NCI-H2107 (cell line): ENCODE data around the gene MAN1A1.
"Not testable (repeated sequence)": the region's sequence is repeated elsewhere in the genome, so short reads cannot be mapped to it uniquely, and the experiment has no call there.

Experiments
- DNase-seq: peaks from one replicate; lab custom pipeline; 2025; lab: John Stamatoyannopoulos, UW

The MAN1A1 gene

DNA sequence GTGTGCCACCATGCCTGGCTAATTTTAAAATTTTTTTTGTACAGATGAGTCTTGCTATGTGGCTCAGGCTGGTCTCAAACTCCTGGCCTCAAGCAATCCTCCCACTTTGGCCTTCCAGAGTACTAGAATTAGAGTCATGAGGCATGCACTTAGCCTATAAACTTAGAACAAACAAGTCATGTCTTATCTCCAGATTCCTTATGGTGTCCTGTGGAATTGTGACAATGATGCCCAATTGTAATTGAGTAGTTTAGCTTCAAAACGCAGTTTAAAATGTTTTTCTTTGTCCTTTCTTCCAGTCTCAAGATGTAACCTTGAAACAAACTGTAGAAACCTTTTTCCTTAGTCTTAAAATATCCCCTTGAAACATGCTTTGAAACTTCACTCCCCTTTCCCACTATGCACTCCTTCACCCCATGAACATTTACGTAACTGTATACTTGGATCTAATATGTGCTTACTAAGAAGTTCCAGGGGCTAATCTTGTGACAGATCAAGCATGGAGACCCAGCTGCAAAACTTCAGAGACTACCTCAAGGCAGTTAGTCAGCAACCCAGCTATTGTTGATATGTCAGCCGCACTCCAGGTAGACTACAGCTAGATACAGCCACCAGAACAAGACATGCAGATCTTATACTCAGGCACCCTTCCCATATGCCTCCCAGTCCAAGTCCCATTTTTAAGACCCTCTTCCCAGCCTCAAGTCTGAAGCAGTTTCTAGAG, 46.2 kb downstream of the MAN1A1 start:
- no peak for DNase-seq

DNA sequence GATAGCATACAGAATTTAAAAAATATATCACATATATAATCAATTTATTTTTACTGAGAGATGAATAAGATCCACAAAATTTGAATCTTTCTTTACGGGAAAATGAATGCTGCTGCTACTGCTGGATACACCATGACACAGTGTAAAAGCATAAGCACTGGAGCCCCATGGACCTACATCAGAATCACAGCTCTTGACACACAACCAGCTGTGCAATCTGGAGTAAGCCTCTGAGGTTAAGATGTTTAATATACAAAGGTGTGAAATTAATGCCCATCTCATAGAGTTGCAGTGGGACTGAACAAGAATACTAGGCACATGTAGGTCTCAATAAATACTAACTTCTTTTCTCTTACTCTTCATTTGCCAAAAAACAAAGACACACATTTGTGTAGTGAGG, 48.1 kb downstream of the MAN1A1 start:
- DNase-seq: no peak

DNA sequence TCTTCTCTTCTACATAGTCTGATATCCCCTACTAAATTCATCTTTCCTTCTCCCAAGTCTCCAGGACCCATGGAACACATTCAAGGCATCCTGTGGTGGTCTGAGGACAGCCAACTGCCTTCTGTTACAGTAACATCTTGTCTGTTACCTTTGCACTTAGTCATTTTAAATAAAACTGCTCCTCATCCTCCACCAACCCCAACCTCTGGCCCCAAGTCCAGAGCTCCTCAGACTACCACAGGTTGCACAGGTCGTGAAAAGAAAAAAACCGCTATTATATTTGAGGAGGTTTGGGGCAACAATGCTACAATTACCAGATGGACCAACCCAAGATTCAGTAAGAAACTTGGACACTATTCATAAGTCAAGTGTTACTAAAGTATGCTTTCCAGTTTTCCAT, 49.9 kb downstream of the MAN1A1 start:
- no peak for DNase-seq

DNA sequence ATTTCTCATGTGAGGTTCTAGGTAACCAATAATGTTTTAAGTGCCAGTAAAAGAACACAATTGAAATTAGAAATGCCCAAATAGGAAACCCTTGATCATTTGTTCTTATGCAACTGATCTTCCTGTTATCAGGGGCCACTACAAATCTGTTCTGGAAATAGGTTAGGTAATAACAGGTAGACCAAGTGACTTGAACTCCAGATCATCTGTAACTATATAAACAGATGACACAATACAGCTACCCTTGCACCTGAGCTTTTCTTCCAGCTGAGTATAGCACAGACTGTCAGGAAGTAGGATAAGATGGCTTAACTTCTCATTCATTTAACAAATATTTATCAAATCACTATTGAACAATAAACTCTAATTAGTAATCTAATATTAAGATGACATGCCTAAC, 52.5 kb downstream of the MAN1A1 start:
- no peak for DNase-seq

DNA sequence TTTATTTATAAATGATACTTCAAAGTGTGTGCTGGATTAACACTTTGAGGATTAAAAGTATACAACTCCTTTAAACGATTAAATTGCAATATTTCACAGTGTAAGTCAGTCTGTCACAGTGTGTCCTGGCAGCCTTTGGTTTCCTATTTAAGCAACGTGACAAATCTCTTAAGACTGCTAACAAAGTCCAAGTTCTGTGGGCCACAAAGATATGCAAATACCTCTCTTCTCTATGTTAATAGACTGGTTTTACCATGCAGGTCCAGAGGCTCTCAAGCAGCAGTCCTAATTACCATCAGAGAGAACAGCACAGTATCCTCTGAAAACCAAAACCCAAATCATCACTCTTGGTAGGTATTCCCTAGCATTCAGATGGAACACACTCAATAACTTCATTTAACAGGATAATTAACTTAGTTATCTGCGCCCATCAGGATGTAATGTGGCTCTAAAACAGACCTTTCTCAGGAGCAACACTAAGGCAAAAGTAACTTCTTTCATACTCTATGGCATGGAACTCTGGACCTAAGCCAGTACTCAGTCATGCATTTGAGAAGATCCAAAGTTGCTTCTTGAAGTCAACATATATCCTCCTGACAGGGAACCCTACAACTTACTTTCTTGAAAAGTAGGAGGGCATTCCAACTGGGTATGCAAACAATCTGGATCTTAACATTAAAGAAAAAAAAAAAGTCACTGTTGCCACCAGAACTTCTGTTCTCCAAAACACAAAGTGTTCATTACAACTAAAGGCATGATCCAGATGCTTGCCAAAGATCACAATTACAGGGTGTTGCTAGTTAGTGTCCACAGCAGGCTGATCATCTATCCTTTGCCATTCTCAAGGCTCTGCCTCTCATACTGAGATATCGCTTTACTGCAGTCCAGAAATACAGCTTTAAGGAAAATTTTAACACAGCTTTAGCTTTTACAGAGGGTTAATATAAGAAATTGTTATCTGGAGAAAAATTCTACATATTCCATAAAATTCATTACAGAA, 53.2 kb downstream of the MAN1A1 start:
- no peak for DNase-seq

DNA sequence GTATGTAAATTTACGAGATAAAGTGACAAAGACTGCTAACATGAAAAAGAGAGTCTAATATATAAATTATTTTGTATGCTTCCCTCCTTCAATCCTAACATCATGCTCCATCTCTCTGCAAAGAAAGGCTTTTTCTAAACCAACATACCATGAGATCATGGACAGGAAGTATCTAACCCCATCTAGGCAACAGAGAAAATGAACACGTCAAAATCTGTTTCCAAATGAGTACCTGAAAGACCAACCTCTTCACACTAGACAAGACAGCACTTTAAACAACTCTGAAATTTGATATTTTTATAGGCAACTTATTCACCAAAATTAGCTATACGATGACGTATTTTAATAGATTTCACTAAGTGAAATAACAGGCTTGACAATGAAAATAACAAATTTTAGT, 54.6 kb downstream of the MAN1A1 start:
- no peak for DNase-seq

DNA sequence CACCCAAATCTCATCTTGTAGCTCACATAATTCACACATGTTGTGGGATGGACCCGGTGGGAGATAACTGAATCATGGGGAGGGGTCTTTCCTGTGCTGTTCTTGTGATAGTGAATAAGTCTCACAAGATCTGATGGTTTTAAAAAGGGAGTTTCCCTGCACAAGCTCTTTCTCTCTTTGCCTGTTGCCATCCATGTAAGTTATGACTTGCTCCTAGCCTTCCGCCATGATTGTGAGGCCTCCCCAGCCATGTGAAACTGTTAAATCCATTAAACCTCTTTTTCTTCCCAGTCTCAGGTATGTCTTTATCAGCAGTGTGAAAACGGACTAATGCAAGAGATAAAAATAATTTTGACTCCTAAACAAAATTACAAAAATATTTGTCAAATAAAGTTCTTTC, 58.5 kb downstream of the MAN1A1 start:
- DNase-seq: not testable (repeated sequence)

DNA sequence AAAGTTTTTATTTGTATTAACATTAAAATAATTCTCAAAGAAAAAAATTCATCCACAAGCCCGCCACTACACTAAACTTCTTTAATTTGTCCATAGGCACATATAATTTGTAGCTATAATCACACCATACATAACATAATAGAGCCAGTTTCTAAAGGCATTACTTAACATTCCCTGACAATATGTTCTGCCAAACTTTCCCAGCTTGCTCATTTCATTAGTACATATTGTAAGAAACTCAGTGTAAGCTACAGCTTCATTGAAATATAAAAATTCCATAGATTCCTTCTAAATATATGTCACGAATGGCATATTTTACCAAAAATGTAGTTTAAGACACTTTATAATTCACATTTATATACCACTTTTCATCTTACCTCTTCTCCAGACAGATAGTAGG, 59.3 kb downstream of the MAN1A1 start:
- no peak for DNase-seq

DNA sequence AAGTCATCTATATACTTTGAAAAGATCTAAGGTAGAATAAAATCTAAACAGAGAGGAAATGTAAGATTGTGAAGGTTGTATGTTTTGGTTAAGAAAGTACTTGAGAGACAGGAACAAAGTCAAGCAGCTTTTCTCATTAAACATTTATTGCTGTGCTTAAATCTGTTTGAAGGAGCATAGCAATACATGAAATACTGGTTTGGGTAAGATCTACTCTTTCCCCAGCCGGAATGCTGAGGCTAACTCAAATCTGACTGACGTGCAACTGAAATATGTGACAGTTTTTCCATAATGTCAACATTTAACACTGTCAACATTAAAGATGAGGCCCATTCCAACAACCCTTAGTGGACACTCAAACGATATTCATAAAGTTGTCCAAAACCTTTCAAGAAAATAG, 59.9 kb downstream of the MAN1A1 start:
- DNase-seq: no peak

DNA sequence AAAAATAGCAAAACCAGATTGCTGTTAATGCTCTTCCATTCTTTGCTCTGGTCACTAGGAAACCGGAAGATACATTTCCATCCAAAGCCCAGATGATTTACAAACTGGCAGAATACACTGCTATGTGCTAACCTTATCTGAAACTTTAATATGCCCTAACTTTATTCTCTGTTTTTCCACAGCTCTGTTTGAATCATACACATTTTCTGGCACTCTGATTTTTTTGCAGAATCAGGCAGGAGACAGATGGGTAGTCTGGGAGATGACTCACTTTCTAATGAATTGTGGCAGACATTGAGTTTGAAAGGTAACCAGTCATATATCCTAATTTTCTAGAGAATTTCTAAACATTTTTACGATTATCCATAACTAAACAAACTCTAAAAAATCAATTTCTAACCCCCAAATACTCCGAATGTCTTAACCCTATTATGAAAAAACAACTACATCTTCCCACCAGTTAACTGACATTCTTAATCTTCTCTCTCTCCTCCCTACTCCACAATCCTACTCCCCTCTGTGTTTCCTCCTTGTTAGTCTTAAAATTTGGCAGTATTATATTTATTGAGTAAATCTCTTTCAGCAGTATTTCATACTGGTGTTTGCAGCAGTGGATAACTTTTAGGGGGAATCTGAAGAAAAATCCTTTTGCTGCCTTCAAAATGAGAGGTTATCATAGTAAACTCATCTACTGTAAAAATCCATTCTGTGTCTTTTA, 63.5 kb downstream of the MAN1A1 start:
- no peak for DNase-seq

DNA sequence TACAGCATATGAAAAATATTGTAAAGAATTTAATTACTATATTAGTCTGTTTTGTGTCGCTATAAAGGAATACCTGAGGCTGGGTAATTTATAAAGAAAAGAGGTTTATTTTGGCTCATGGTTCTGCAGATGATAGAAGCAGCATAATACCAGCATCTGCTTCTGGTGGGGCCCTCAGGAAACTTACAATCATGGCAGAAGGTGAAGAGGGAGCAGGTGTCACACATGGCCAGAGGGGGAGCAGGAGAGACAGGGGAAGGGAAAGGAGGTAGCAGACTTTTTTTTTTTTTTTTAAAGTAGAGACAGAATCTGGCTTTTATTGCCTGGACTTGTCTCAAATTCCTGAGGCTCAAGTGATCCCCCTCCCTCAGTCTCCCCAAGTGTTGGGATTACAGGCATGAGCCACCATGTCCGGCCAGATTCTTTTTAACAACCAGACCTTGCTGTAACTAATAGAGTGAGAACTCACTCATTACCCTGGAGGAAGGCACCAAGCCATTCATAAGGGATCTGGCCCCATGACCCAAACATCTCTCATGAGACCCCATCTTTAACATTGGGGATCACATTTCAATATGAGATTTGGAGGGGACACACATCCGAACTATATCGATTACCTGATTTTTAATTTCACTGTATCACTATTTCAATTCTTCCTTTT, 64.6 kb downstream of the MAN1A1 start:
- no peak for DNase-seq

DNA sequence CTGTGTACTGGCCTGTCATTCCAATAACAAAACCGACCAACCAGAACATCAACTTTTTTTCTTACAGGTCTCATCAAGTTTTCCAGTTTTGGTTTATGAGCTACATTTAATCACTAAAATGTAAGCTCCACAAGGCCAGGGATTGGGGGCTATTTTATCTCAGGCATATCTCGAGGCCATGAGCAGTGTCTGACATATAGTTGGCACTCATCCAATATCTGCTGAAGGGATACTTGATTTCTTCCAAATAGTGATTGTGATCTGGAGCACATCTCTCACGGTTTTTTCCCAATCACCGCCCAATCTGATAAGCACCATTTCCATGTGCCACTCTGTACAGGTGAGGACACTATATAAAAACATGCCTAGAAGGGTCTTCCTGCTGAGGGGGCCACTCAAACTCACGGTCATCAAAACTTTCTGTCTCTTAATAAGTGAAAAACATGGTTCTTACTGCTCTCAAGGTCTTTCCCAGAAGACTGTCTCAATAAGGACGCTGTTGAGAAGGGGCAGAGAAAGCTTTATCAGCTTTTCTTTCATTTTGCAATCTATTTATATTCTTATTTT, 65.5 kb downstream of the MAN1A1 start:
- no peak for DNase-seq

DNA sequence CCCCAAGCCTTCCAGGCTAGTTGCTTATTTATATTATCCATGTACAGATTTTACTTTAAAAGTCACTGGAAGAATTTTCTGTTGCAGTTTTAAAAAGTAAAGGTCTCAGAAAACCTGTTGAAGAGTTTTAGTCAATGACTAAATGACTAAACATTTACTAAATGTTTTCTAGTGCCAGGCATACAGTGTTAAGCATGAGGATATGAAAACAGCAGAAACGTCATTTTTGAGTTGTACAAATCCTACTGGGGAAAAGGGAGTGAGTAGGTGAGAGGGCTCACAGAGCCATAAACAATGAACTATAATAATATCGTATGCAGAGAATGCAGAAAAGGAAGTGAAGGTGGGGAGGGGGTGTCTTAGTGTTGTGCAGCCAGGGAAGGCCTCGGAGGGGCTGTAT, 66.3 kb downstream of the MAN1A1 start:
- no peak for DNase-seq

DNA sequence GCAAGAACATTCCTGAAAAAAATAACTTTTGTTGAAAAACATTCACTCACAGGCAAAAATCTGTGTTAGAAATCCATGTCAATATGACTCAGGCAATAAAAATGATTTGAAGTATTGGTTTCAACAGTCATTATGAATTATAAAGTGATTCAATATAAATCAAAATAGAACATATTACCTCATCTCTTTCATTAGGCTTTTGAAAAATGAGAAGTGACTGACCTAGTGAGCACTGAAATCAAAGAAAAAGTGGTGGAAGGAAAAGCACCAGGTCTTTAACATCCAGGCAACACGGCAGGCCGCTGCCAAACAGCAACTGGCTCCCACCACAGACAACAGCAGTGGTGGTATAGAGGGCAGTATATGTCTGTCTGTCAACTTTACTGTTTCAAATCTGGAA, 68.9 kb downstream of the MAN1A1 start:
- no peak for DNase-seq

DNA sequence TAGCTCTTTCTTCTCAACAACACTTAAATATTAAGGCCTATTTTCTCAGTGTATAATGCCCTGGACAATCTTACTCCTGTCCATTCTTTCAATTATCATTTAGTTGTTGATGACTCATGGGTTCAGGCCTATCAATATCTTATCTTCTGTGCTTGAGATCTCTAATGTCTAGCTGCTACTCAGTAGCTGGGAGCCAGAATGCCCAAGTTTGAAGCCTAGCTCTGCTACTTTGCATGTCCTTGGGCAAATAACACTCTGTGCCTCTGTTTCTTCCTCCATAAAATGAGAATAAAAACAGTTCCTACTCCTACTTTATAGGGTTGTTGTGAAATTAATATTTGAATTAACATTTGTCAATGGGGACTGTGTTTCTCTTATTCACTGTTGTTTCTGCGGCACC, 69.5 kb downstream of the MAN1A1 start:
- no peak for DNase-seq

DNA sequence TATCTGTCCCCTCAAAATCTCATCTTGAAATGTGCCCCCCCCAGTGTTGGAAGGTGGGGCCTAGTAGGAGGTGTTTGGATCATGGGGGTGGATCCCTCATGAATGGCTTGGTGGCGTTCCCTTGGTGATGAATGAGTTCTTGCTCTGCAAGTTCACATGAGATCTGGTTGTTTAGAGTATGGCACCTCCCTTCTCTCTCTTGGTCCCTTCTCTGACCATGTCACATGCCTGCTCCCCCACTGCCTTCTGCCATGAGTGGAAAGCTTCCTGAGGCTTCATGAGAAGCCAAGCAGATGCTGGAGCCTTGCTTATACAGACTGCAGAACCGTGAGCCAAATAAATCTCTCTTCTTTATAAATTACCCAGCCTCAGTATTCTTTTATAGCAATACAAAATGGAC, 70.9 kb downstream of the MAN1A1 start:
- DNase-seq: no peak

DNA sequence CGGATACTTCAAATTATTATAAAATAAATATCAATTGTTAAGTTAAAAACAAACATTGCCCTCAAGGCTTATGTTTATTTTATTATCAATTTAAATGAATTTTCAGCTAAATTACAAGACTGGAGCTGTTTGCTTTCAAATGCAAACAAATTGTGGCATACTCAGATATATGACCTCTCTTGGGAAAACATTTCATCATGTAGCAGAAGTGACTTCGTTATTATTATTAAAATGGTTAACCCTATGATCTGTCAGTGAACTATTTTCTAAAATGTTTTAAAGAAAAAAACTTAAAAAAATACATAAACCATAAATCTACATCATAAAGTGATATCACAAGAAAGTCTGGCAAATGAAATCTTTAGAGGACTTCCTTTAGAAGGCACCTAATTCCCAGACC, 72.5 kb downstream of the MAN1A1 start:
- no peak for DNase-seq

DNA sequence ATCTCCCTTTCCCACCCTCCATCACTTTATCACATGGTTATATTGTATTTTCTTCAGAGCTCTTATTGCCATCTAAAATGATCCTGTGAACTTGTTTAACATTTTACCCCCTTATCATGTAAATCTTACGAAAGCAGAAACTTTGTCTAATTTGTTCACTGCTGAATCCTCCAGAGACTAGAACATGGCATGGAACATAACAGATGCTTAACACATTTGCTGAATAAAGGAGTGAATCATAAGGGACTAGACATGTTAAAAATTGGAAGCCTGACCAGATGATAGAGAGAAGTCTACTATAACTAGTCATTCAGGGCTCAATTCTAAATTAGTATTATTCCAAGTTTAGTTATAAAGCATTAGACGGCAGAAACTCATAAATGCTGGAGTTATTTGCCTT, 73.3 kb downstream of the MAN1A1 start:
- no peak for DNase-seq

DNA sequence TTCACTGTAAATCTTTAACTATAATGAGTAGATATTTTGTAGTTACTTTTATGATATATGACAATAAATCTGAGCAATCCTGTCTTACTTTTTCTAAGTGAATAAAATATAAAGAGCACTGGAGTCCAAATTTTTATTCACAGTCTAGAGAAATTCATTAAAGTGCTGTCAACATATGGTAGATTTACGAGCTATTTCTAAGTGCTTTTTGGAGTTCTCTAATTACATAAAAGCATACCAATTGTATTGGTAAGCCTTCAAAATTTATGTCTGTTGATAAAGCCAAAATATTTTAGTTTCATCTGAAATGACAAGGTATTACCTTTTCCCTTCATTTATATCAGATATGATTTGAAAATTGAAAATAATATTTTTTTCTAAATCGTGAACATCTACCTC, 75.4 kb downstream of the MAN1A1 start:
- DNase-seq: no peak

DNA sequence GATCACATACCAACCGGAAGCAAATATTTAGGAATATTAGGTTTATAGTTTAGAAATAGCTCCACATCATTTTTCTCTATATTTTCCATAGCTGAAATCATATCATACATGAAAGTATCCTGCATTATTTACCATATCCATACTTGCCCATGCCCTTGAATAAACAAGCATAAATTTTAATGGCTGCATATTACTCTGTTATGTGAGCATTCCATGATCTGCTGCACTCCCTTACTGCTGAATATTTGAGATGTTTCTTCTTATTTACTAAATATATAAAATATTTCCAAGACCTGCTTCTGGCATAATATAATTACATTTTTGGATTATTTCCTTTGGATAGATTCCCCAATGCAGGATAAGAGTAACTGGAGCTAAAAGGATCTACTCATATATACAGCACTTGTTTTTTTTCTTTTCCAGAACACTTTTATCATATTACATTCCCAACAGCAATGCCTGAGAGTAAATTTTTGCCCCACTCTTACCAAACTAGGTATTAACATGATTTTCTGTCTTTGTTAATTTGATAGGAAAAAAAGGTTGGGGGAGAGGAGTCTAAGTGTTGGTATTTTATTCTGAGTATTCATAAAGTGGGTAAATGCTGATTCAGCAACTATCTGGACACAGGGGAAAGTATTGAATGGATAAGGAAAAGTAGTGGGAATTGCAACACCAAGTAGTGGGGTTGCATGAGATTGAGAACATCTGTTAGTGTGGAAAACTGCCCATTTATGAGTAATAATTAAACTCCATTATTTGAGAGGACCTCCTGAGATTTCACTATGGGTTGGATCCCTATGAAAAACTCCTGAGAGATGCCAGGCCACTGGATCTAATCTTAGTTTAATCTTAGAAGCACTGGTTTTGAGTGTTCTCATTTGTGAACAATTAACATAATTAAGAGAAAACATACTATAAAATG, 76.0 kb downstream of the MAN1A1 start:
- DNase-seq: no peak

DNA sequence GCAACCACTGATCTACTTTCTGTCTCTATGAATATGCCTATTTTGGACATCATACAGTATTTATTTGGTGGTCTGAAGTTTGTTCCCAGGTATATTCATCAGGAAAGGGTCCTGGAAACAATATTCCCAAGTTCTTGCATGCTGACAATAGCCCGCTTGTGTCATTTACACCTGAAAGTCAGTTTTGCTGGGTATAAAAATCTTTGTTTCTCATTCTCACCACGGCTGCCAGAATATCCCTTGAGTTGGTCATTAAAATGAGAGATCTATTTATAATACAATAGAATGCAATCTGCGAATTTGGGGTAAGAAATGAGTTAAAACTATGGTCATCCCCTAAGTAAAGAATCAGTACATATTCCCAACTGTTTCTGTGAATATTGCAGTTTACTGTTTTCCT, 79.0 kb downstream of the MAN1A1 start:
- DNase-seq: no peak
